ENCODE results near the gene ENAH.
"Not testable (repeated sequence)": the region's sequence is repeated elsewhere in the genome, so short reads cannot be mapped to it uniquely, and the experiment has no call there.

Gene ENAH

GRCh38 chr1:225694151-225694603 is 41.3 kb upstream of the ENAH start:
- no peak overlapping the region for H3K4me3 ChIP-seq (ENCODE audit: low read length)
- TF ChIP-seq, protein P1, sequence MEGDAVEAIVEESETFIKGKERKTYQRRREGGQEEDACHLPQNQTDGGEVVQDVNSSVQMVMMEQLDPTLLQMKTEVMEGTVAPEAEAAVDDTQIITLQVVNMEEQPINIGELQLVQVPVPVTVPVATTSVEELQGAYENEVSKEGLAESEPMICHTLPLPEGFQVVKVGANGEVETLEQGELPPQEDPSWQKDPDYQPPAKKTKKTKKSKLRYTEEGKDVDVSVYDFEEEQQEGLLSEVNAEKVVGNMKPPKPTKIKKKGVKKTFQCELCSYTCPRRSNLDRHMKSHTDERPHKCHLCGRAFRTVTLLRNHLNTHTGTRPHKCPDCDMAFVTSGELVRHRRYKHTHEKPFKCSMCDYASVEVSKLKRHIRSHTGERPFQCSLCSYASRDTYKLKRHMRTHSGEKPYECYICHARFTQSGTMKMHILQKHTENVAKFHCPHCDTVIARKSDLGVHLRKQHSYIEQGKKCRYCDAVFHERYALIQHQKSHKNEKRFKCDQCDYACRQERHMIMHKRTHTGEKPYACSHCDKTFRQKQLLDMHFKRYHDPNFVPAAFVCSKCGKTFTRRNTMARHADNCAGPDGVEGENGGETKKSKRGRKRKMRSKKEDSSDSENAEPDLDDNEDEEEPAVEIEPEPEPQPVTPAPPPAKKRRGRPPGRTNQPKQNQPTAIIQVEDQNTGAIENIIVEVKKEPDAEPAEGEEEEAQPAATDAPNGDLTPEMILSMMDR (conservative IDR thresholded peaks at IDR 0.05; ENCODE audit: low read depth, low read length) = no peak
- DNase-seq (ENCODE audit: low read depth) = no peak

- not testable (repeated sequence) for H3K4me3 ChIP-seq (ENCODE audit: low read length); DNase-seq (ENCODE audit: low read depth)
Measured at GRCh38 chr1:225693697-225694096, 40.8 kb upstream of the ENAH start.

DNA sequence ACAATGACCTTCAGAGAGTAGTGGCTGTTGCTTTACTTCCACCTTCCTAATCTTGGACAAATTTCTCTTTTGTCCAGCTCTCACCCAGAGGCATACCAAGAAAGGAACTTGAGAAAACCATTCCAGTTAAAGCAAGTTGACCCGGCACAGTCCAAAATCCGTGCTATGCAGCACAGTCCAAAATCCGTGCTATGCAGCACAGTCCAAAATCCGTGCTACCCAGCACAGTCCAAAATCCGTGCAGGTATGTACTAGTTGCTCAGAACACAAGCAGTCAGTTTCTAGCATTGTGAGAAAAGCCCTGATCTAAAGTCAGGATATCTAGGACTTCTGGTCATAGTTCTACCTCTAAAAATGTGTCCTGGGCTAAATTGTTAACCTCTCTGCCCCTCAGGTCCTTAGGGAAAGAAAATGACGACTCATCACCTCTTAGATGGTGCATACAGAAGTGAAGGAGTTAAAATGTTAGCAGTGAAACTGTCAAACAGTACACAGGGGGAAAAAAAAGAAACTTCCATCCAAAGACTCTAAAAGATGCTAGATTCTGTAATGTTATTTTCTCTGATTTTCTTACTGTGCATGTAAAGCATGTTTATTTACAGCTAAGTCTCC is 40.3 kb upstream of the ENAH start:
- H3K4me3 ChIP-seq (ENCODE audit: low read length) = no peak overlapping the region
- TF ChIP-seq, protein P1 (conservative IDR thresholded peaks at IDR 0.05; ENCODE audit: low read depth, low read length) = no peak

DNA sequence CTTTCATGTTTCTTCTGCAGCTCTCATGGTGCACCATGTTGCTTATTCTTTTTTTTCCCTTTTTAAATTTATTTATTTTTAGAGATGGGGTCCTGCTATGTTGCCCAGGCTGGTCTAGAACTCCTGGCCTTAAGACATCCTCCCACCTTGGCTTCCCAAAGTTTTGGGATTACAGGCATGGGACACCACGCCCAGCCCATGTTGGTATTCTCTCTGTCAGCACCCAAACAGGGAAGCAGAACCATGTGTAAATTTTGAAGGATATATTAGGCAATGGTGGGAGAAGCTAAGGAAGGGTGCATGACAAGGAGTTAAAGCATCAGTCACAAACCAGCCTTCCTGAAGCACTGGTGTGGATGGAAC is 39.6 kb upstream of the ENAH start:
- H3K4me3 ChIP-seq (ENCODE audit: low read length) = no peak overlapping the region
- no peak for DNase-seq (ENCODE audit: low read depth)
- TF ChIP-seq, protein P1 (conservative IDR thresholded peaks at IDR 0.05; ENCODE audit: low read depth, low read length) = no peak

More for the DNA sequence above, 40.3 kb upstream of the ENAH start:
- no peak for DNase-seq (ENCODE audit: low read depth)

DNA sequence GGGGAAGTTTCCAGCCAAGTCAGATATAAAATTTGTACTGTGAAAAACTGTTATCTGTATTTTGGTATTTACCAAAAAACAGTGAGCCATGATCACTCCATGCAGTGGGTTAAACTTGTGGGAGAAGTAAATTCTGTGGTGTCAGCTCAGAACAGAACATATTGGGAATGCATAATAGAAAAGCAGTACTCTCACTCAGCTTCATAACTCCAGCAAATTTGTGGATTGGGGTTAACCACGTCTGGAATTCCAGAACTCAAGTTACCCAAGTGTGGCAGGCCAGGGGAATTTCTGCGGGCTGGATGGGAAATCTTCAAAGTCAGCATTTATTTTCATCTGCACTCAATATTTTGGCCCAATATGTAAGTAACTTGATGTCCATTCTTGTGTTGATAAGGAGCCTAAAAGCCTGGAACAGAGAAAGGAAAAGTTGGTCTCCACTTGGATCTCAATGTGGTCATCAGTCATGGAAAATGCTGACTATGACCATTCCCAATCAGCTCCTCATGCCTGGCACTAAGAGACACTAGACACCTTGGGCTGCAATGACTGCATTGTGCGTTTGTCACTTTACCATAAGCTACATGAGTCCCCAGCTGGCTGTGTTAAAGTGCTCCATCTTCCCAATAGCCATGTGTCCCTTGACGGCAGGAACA is 39.1 kb upstream of the ENAH start:
- H3K4me3 ChIP-seq (ENCODE audit: low read length) = no peak overlapping the region
- DNase-seq (ENCODE audit: low read depth) = no peak
- TF ChIP-seq, protein P1 (conservative IDR thresholded peaks at IDR 0.05; ENCODE audit: low read depth, low read length) = no peak

DNA sequence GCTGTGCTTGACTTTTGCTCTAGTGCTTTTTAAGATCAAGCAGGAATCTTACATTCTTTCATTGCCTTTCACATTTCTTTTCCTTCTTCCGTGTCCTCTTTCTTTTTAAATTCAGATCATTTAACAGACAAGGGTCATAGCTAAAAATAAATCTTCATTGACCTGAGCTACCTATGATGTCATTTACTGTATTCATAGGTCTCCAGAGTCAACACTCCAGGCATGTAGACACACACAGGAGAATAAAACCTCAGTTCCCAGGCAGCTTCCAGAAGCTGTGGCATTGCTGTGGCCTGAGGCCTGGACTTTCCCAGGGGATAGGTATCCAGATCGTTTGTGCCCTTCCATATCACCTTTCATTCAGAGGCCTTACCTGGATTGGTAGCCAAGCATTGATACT is 38.5 kb upstream of the ENAH start:
- no peak overlapping the region for H3K4me3 ChIP-seq (ENCODE audit: low read length)
- TF ChIP-seq, protein P1 (conservative IDR thresholded peaks at IDR 0.05; ENCODE audit: low read depth, low read length) = no peak
- DNase-seq (ENCODE audit: low read depth) = peak; percentile 20

- TF ChIP-seq, protein P1 (conservative IDR thresholded peaks at IDR 0.05; ENCODE audit: low read depth, low read length) = no peak
- DNase-seq (ENCODE audit: low read depth) = no peak
- H3K4me3 ChIP-seq (ENCODE audit: low read length) = no peak overlapping the region
Measured at GRCh38 chr1:225689882-225690459, 37.0 kb upstream of the ENAH start.
